Stimulated activated CD4-positive, alpha-beta T cell treated with anti-CD3 and anti-CD28 coated beads, Interleukin-12 subunit alpha, Interleukin-12 subunit beta, amount 100 ng/mL, for 4 hours (primary cell): ENCODE data around the gene SWT1.
"Not testable (repeated sequence)": the region's sequence is repeated elsewhere in the genome, so short reads cannot be mapped to it uniquely, and the experiment has no call there.

Source experiments
- DNase-seq: peaks from one replicate; pipeline ENCODE4 v3.0.0-alpha.2; 2020

The SWT1 gene

GRCh38 chr1:185291652-185292051, 134.7 kb downstream of the SWT1 start:
- no peak for DNase-seq

- no peak for DNase-seq
Observed at GRCh38 chr1:185292237-185292636, 135.3 kb downstream of the SWT1 start.

GRCh38 chr1:185293967-185294542, 137.1 kb downstream of the SWT1 start:
- no peak for DNase-seq

- DNase-seq, result no peak
Observed at GRCh38 chr1:185295091-185295490, 138.1 kb downstream of the SWT1 start.

- no peak for DNase-seq
Observed at GRCh38 chr1:185297982-185298381, 141.0 kb downstream of the SWT1 start.

- DNase-seq, result no peak
Observed at GRCh38 chr1:185300152-185300551, 143.2 kb downstream of the SWT1 start.

- DNase-seq, result no peak
Observed at GRCh38 chr1:185305419-185305818, 148.5 kb downstream of the SWT1 start.

GRCh38 chr1:185308126-185308525, 151.2 kb downstream of the SWT1 start:
- no peak for DNase-seq

- DNase-seq, result no peak
Observed at GRCh38 chr1:185309566-185309965, 152.6 kb downstream of the SWT1 start.

- DNase-seq, result no peak
Observed at GRCh38 chr1:185311589-185312225, 154.7 kb downstream of the SWT1 start.

- no peak for DNase-seq
Observed at GRCh38 chr1:185312361-185313138, 155.6 kb downstream of the SWT1 start.

GRCh38 chr1:185314411-185314810, 157.4 kb downstream of the SWT1 start:
- no peak for DNase-seq

GRCh38 chr1:185315445-185316071, 158.6 kb downstream of the SWT1 start:
- DNase-seq, result no peak

- peak; percentile 93 for DNase-seq
Observed at GRCh38 chr1:185316163-185317033, 159.4 kb downstream of the SWT1 start.

- DNase-seq, result peak; percentile 94
Observed at GRCh38 chr1:185317034-185317885, 160.3 kb downstream of the SWT1 start, which contains the start of gene IVNS1ABP. TSS of gene IVNS1ABP (minus strand) at chr1:185317243. CDS start at chr1:185309493, 7,750 bp downstream.

GRCh38 chr1:185317886-185318310, 160.9 kb downstream of the SWT1 start:
- peak; percentile 53 for DNase-seq

- DNase-seq, result no peak
Observed at GRCh38 chr1:185318431-185319138, 161.6 kb downstream of the SWT1 start.

GRCh38 chr1:185319139-185319475, 162.1 kb downstream of the SWT1 start:
- no peak for DNase-seq

- not testable (repeated sequence) for DNase-seq
Observed at GRCh38 chr1:185321104-185321503, 164.1 kb downstream of the SWT1 start.

- not testable (repeated sequence) for DNase-seq
Observed at GRCh38 chr1:185321653-185322221, 164.8 kb downstream of the SWT1 start.

- no peak for DNase-seq
Observed at GRCh38 chr1:185322636-185323035, 165.7 kb downstream of the SWT1 start.
